GM19468 (cell line): ENCODE measurements around the gene LSM2.

Experiments used
- ATAC-seq: cut with Tn5 transposase; IDR thresholded peaks from one replicate; pipeline ENCODE4 v1.9.1; 2021; ENCODE audit warnings: mild to moderate bottlenecking, moderate library complexity, moderate number of reproducible peaks; ENCODE audit not compliant: unreplicated experiment; ENCODE audit errors: extremely low read depth

The LSM2 gene

DNA sequence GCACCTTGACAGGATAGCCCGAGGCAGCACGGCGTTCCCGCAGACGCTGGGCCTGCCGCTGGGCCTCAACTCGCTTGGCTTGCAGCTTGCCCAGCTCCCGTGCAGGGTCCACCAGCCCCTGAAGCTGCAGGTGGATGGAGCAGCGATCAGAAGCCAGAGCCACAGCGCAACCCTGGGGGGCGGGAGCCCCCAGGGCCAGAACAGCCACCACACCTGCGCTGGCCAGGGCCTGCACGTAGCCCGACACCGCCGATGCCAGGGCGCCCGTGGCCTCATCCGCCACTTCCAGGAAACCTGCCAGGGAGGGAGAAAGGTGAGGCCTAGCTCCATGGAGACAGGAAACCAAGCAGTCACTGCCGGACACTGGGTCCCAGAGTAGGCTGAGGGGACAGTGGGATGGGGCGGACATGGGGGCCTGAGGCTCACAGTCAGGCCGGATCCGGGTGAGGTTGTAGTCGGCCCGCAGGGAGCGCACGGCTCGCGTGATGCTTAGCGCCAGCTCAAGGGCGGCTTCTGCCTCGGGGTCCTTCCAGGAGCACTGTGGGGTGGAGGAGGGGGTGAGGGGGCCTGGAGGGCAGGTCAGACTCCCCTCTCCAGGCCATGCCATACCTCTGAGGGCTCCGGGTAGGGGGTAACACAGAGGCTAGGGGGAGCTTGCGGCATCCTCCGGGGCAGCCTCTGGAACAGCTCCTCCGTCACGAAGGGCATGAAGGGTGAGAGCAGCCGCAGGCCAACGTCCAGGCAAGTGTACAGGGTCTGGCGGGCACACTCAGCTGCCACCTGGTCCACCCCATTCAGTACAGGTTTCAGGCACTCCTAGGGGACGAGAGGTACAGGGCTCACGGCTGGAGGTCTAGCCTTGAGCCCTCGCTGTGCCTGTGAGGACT is 27.5 kb downstream of the LSM2 start:
- ATAC-seq: no peak

- no peak for ATAC-seq
These were observed 28.6 kb downstream of the LSM2 start for GRCh38 chr6:31778193-31778592.

GRCh38 chr6:31777667-31778050 is 29.1 kb downstream of the LSM2 start:
- ATAC-seq: no peak

- ATAC-seq: no peak
These were observed 29.6 kb downstream of the LSM2 start, which contains the start of gene VWA7 for GRCh38 chr6:31776989-31777666. TSS of gene VWA7 (minus strand) at chr6:31777328. CDS start at chr6:31776779, 549 bp downstream.

DNA sequence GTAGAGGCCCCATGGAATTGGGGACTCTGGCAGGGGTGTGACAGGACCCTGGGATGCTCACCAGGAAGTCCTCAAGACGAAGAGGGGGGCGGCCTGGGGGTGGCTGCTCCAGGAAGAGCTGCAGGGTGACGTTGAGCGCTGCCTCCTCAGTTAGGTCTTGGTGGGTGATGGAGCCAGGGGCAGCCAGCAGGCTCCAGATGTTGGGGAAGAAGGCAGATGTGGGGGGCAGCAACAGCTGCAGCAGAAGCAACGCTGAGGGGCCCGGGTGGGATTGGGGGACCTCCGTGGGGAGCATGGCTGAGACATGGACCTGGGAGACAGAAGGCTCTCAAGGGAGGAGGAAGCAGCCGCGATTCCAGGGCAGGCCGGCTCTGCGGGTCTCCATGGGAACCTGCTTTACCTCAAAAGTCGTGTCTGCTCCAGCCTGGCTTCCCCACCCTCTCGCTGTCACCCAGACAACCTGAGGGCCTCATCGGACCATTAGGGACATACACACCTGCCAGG is 30.2 kb downstream of the LSM2 start:
- ATAC-seq: no peak

GRCh38 chr6:31775633-31776484 is 30.9 kb downstream of the LSM2 start:
- no peak for ATAC-seq

DNA sequence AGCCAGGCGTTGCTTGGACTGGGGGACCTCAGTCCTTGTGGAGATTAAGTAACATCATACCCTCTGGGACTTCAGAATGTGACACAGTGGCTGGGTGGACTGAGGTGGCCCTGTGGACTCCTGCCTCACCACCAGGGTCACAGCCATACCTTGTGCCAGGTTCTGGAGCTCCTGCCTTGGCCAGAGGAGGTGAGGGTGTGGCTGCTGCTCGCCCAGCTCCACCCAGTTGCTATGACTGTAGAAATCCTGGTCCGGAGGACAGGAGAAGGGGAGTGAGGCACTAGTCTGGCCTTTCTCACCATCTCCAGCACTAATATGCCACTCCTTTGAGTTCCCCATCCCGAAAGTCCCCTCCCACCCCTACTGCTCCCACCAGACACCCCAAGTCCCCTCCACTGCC is 31.6 kb downstream of the LSM2 start:
- ATAC-seq: no peak

- no peak for ATAC-seq
These were observed 34.8 kb downstream of the LSM2 start for GRCh38 chr6:31771992-31772358.

DNA sequence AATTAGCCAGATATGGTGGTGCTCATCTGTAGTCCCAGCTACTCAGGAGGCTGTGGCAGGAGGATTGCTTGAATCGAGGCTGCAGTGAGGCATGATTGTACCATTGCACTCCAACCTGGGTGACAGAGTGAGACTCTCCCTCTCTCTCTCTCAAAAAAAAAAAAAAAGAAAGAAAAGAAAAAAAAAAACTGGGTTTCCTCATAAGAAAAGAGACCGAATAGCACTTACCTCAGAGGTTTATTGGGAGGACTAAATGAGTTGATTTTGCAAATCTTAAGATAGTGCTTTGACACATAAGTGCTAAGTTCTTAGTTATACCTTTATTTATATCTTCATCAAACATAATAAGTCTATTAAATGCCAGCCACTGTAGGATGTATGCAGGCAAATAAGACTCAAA is 35.9 kb downstream of the LSM2 start:
- no peak for ATAC-seq

- no peak for ATAC-seq
These were observed 36.9 kb downstream of the LSM2 start for GRCh38 chr6:31769684-31770371.

GRCh38 chr6:31768363-31769257 is 38.2 kb downstream of the LSM2 start:
- ATAC-seq: no peak

DNA sequence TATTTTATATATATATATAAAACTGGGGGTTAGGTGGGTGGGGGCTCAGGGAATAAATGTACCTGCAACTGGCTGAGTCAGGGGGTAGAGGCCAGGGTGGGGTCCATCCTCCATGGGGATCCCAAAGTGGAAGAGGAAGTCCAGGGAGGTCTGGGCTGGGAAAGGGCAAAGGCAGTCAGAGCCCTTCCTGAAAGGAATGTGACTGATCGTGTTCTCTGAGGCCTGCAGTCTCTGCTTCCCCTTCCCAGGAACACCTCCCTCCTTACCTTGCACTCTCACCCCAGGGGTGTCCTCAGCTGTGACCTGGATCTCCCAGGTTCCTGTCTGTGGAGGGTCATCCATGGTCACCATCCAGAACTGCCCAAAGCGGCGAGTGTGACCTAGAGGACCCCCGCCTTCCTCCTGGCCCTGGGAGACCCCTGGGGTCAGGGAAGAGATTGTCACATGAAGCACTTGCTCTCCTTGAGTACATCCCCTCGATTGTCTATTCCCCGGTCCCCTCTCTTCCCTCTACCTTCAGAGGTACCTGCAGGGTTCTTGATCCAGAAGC is 39.6 kb downstream of the LSM2 start:
- no peak for ATAC-seq

DNA sequence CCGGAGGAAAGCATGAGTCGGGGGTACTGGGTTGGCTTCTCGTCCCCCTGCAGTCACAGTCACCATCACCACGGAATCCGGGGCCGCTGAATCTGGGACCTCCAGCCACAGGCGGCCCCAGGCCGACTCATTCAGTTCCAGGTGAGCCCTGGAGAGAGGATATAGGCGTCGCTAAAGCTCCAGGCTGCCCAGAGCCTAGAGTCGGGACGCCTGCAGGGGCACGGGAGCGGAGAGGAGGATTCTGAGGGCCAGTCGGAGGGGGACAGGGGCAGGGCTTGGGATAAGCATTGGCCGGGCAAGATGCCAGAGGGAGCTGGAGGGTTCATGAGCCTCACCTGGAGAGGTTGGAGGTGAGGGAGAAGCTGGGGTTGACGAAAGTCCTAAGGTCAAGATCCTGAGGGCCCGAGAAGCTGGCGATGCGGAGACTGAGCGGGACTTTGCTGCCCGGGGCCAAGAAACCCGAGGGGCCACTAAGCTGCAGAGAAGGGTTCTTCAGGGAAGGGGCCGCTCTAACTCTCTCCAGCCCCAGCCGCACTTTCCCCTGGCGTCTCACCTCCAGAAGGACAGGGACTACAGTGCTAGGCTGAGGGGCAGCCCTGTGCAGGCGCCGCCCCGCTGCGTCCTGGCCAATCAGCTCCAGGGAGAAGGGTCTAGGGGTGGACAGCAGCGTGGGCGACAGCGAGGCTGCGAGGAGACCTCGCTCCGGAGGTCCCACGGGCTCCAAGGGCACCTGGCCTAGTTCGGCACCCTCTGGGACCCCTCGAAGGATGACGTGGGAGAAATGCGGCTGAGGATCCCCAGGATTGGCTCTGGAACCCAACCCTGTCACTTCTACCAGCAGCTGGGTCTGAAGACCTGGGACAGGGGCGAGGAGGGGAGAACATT is 40.6 kb downstream of the LSM2 start:
- ATAC-seq: no peak

DNA sequence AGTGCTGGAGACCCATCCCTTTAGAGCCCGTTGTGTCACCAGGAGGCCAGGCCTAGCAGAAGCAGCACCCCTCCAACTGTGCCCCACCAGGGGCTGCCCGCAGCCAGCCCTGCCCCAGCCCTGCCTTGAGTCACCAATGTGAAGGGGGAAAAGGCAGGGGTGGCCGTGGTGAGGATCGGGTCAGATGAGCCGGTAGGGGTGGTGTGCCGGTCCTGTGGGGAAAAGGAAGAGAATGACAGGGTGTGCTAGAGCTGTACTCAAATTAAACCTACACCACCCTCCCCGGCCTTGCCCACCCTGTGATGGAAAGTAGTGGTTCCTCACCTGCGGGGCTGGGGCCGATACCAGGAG is 41.2 kb downstream of the LSM2 start:
- ATAC-seq: no peak

DNA sequence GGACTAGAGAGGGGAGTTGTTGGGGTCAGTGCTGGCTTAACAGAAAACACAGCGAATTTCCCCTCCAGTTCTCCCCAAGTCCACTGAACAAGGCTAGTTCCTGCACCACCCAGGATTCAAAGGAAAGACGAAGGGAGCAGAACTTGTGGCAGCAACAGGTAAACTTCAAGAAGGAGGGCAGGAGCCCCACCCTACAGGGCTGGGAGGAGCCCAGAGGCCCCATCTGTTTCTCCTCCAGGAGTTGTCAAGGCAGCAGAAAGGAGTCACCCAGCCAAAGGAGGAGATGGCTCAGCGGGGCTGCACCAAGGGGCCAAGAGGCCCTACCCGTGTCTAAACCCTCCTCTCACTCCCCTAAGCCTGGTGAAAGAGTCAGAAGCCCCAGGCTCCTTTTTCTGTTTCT is 42.6 kb downstream of the LSM2 start:
- ATAC-seq: no peak

GRCh38 chr6:31763619-31763940 is 43.2 kb downstream of the LSM2 start:
- ATAC-seq: no peak

- ATAC-seq: no peak
These were observed 43.7 kb downstream of the LSM2 start for GRCh38 chr6:31762878-31763618.
